Measurements from ENCODE around the gene IPO5.
"Not testable (repeated sequence)": the region's sequence is repeated elsewhere in the genome, so short reads cannot be mapped to it uniquely, and the experiment has no call there.

IPO5 gene

GRCh38 chr13:97951376-97951775, 2.1 kb upstream of the IPO5 start:
- DNase-seq: no peak

- DNase-seq: not testable (repeated sequence)
Measured at GRCh38 chr13:97952831-97953230, 644 bp upstream of the IPO5 start.

- DNase-seq: no peak
Measured at GRCh38 chr13:97961340-97961739, 7.9 kb downstream of the IPO5 start.

- DNase-seq: no peak
Measured at GRCh38 chr13:97962887-97963286, 9.4 kb downstream of the IPO5 start.

- DNase-seq: no peak
Measured at GRCh38 chr13:97967226-97967625, 13.8 kb downstream of the IPO5 start.

- no peak for DNase-seq
Measured at GRCh38 chr13:97967948-97968347, 14.5 kb downstream of the IPO5 start.

- DNase-seq: no peak
Measured at GRCh38 chr13:97971519-97971918, 18.0 kb downstream of the IPO5 start.

- DNase-seq: no peak
Measured at GRCh38 chr13:97974773-97975172, 21.3 kb downstream of the IPO5 start.

GRCh38 chr13:97975280-97975847, 21.9 kb downstream of the IPO5 start:
- no peak for DNase-seq

GRCh38 chr13:97975848-97976609, 22.6 kb downstream of the IPO5 start:
- peak; percentile 93 for DNase-seq

GRCh38 chr13:97976610-97977521, 23.4 kb downstream of the IPO5 start:
- DNase-seq: peak; percentile 44

GRCh38 chr13:97977982-97978381, 24.5 kb downstream of the IPO5 start:
- no peak for DNase-seq

GRCh38 chr13:97978651-97979050, 25.2 kb downstream of the IPO5 start:
- DNase-seq: no peak

- DNase-seq: no peak
Measured at GRCh38 chr13:97979051-97979450, 25.6 kb downstream of the IPO5 start.

GRCh38 chr13:97979556-97979955, 26.1 kb downstream of the IPO5 start:
- no peak for DNase-seq

GRCh38 chr13:97982286-97982685, 28.8 kb downstream of the IPO5 start:
- no peak for DNase-seq

GRCh38 chr13:97986835-97987234, 33.4 kb downstream of the IPO5 start:
- no peak for DNase-seq

- DNase-seq: no peak
Measured at GRCh38 chr13:97999653-98000052, 46.2 kb downstream of the IPO5 start.

- no peak for DNase-seq
Measured at GRCh38 chr13:98004107-98004506, 50.6 kb downstream of the IPO5 start.

- DNase-seq: not testable (repeated sequence)
Measured at GRCh38 chr13:98004997-98005396, 51.5 kb downstream of the IPO5 start.

- DNase-seq: no peak
Measured at GRCh38 chr13:98007001-98007400, 53.5 kb downstream of the IPO5 start.

GRCh38 chr13:98013241-98013640, 59.8 kb downstream of the IPO5 start:
- no peak for DNase-seq

GRCh38 chr13:98014766-98015165, 61.3 kb downstream of the IPO5 start:
- no peak for DNase-seq

- no peak for DNase-seq
Measured at GRCh38 chr13:98018293-98018692, 64.8 kb downstream of the IPO5 start.
